ENCODE results near the gene TMPRSS6. TPM values are rescaled to one million over a fixed set of nuclear protein-coding genes. Genes with fewer than 3 reads are reported as not detected.

TMPRSS6 gene
- polyA plus RNA-seq, 1 experiment = not detected

GRCh38 chr22:37140686-37141323 lies 31.3 kb upstream of the TMPRSS6 start:
- ChIA-PET POLR2A (no interaction called here), CTCF (interaction anchor here (1.3 to 1.9 kb wide), 5 partner anchors 15 to 177 kb away, joined by 3 to 5 read pairs (median 4); no protein-coding TSS in a partner anchor)
- peaks cover 8% of the 10 kb centered on the region for H3K27me3 ChIP-seq (ENCODE audit: control insufficient read depth, insufficient read depth, low read length)
- no peaks in the 10 kb centered on the region for H3K36me3 ChIP-seq (ENCODE audit: control insufficient read depth, insufficient read depth, low read length)
- no peak overlapping the region for H3K4me3 ChIP-seq (ENCODE audit: low read depth, low read length)
- no peak for DNase-seq (ENCODE audit: low read depth)
- TF ChIP-seq CTCF (IDR thresholded peaks at IDR 0.05; ENCODE audit: insufficient read depth, low read depth, low read length) = no peak

DNA sequence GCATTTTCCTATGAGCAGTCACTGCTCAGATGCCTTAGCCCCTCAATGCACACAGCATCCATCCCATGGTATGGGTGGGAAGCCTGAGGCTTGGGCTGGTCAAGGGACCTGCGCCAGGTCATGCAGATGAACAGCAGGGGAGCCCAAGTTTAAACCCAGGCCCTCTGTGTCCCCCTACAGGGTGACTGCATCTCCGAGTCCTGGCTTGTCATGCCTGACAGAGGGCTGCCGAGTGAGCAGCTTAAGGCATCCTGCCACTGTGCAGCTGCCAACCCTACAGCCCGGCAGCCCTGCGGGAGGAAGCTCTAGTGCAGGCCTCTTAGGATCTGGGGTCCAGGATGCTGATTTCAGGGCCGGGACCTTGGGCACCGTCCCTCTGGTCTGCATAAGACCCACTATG lies 30.2 kb upstream of the TMPRSS6 start:
- ChIA-PET CTCF (interaction anchor here (1.4 to 1.5 kb wide), 2 partner anchors 14 to 58 kb away, joined by 4 to 5 read pairs; no protein-coding TSS in a partner anchor), POLR2A (no interaction called here)
- H3K27me3 ChIP-seq (ENCODE audit: control insufficient read depth, insufficient read depth, low read length) = peaks cover 6% of the 10 kb centered on the region
- TF ChIP-seq CTCF (IDR thresholded peaks at IDR 0.05; ENCODE audit: insufficient read depth, low read depth, low read length) = no peak
- no peaks in the 10 kb centered on the region for H3K36me3 ChIP-seq (ENCODE audit: control insufficient read depth, insufficient read depth, low read length)
- DNase-seq (ENCODE audit: low read depth) = no peak
- H3K4me3 ChIP-seq (ENCODE audit: low read depth, low read length) = no peak overlapping the region

GRCh38 chr22:37138849-37139561 lies 29.5 kb upstream of the TMPRSS6 start:
- DNase-seq (ENCODE audit: low read depth) = no peak
- Histone ChIP-seq H3K27me3 (ENCODE audit: control insufficient read depth, insufficient read depth, low read length) (peaks cover 6% of the 10 kb centered on the region; the same call in 1 of the 2 replicates), H3K36me3 (ENCODE audit: control insufficient read depth, insufficient read depth, low read length) (no peaks in the 10 kb centered on the region), H3K4me3 (ENCODE audit: low read depth, low read length) (no peak overlapping the region)
- no peak for TF ChIP-seq CTCF (IDR thresholded peaks at IDR 0.05; ENCODE audit: insufficient read depth, low read depth, low read length)
- ChIA-PET POLR2A (no interaction called here), CTCF (no interaction called here)

DNA sequence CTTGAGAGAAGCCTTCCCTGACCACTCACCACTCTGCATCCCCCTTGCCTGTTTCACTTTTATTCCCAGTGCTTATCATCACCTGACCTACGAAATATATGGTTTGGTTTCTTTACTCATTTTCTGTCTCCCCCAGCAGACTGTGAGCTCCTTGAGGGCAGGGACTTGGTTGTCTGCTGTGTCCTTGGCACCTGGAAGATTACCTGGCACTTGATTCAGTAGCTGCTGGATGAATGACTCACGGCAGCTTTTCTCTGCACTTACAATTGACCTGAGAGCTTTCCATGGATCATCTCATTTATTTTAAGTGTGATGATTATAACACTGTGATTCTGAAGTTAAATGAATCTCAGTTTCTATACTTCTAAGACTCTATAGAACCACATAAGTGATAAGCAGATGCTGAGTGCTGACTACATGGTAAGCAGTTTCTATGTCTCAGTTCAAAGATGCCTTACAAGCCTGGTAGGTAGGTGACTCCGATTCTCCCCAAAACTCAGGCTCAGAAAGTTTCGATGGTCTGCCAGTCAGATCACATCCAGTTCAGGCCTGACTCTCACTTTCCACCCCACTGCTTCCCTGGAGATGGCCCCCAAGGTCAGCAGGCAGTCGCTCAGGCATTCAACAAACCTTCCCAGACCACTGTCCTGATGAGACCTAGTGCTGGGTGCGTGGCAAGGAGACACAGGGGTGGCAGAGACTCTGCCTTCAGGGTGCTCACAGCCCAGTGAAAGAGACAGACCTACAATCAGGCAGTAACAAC lies 28.6 kb upstream of the TMPRSS6 start:
- TF ChIP-seq CTCF (IDR thresholded peaks at IDR 0.05; ENCODE audit: insufficient read depth, low read depth, low read length) = no peak
- no peak for DNase-seq (ENCODE audit: low read depth)
- no peaks in the 10 kb centered on the region for H3K36me3 ChIP-seq (ENCODE audit: control insufficient read depth, insufficient read depth, low read length)
- peaks cover 6% of the 10 kb centered on the region; the same call in 1 of the 2 replicates for H3K27me3 ChIP-seq (ENCODE audit: control insufficient read depth, insufficient read depth, low read length)
- ChIA-PET CTCF (no interaction called here), POLR2A (no interaction called here)
- H3K4me3 ChIP-seq (ENCODE audit: low read depth, low read length) = no peak overlapping the region

DNA sequence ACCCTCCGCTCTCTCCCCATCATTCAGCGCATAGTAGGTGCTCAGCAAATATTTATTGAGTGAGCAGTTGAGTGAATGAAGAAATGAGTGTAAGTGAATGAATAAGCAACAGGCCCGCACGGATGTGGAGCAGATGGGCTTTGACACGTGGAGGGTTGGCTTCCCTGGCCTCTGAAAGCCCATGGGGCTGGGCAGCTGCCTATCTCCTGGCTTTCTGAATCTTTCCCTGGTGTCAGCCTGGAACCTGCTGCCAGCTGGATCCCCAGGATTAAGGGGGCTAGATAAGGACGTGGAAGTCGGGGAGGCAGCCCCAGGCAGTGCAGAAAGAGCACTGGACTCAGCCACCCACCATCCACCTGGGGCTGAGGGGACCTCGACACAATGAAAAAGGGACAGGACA lies 27.6 kb upstream of the TMPRSS6 start:
- CTCF ChIA-PET = interaction anchor here (1.2 kb wide), 1 partner anchor 62 kb away, joined by 6 read pairs; no protein-coding TSS in a partner anchor

More for the DNA sequence above, 27.6 kb upstream of the TMPRSS6 start:
- no peak for DNase-seq (ENCODE audit: low read depth)
- Histone ChIP-seq H3K27me3 (ENCODE audit: control insufficient read depth, insufficient read depth, low read length) (peaks cover 3% of the 10 kb centered on the region; the same call in 1 of the 2 replicates), H3K36me3 (ENCODE audit: control insufficient read depth, insufficient read depth, low read length) (no peaks in the 10 kb centered on the region), H3K4me3 (ENCODE audit: low read depth, low read length) (no peak overlapping the region)
- POLR2A ChIA-PET = no interaction called here
- no peak for TF ChIP-seq CTCF (IDR thresholded peaks at IDR 0.05; ENCODE audit: insufficient read depth, low read depth, low read length)

Data from BJ (cell line).